ENCODE data around the gene OSBPL10.

- TF ChIP-seq CTCF (IDR thresholded peaks at IDR 0.05): no peak
- TF ChIP-seq POLR2A (IDR thresholded peaks at IDR 0.05): no peak
- TF ChIP-seq EP300 (IDR thresholded peaks at IDR 0.05): no peak
These were observed 307.1 kb downstream of the OSBPL10 start for GRCh38 chr3:31673950-31674349.

All from ovary (tissue), 3 donors.